Fibroblast of pulmonary artery (primary cell): ENCODE results near the gene KLC3.

Experiments used
- DNase-seq: peaks from one replicate; pipeline ENCODE4 v3.0.0-alpha.2; 2010; ENCODE audit warnings: low read depth
- H3K4me3 ChIP-seq: replicated peaks from 2 replicates; pipeline ENCODE4 v1.5.1; 2011; ENCODE audit warnings: low read depth, mild to moderate bottlenecking, control low read depth, low read length, moderate library complexity
- TF ChIP-seq, protein P1 (sequence below): IDR thresholded peaks from 2 replicates; pipeline ENCODE4 v1.5.1; 2011; ENCODE audit warnings: mild to moderate bottlenecking, control low read depth, low read length, inconsistent platforms; ENCODE audit errors: missing control alignments

The KLC3 gene

GRCh38 chr19:45298264-45298663, 42.3 kb upstream of the KLC3 start:
- TF ChIP-seq, protein P1, sequence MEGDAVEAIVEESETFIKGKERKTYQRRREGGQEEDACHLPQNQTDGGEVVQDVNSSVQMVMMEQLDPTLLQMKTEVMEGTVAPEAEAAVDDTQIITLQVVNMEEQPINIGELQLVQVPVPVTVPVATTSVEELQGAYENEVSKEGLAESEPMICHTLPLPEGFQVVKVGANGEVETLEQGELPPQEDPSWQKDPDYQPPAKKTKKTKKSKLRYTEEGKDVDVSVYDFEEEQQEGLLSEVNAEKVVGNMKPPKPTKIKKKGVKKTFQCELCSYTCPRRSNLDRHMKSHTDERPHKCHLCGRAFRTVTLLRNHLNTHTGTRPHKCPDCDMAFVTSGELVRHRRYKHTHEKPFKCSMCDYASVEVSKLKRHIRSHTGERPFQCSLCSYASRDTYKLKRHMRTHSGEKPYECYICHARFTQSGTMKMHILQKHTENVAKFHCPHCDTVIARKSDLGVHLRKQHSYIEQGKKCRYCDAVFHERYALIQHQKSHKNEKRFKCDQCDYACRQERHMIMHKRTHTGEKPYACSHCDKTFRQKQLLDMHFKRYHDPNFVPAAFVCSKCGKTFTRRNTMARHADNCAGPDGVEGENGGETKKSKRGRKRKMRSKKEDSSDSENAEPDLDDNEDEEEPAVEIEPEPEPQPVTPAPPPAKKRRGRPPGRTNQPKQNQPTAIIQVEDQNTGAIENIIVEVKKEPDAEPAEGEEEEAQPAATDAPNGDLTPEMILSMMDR, result no peak
- DNase-seq, result no peak
- no peak overlapping the region for H3K4me3 ChIP-seq

GRCh38 chr19:45299719-45300118, 40.8 kb upstream of the KLC3 start:
- DNase-seq, result no peak
- no peak overlapping the region for H3K4me3 ChIP-seq
- TF ChIP-seq, protein P1, result no peak

- TF ChIP-seq, protein P1, result no peak
- no peak overlapping the region for H3K4me3 ChIP-seq
- no peak for DNase-seq
Measured at GRCh38 chr19:45302416-45302815, 38.1 kb upstream of the KLC3 start.

DNA sequence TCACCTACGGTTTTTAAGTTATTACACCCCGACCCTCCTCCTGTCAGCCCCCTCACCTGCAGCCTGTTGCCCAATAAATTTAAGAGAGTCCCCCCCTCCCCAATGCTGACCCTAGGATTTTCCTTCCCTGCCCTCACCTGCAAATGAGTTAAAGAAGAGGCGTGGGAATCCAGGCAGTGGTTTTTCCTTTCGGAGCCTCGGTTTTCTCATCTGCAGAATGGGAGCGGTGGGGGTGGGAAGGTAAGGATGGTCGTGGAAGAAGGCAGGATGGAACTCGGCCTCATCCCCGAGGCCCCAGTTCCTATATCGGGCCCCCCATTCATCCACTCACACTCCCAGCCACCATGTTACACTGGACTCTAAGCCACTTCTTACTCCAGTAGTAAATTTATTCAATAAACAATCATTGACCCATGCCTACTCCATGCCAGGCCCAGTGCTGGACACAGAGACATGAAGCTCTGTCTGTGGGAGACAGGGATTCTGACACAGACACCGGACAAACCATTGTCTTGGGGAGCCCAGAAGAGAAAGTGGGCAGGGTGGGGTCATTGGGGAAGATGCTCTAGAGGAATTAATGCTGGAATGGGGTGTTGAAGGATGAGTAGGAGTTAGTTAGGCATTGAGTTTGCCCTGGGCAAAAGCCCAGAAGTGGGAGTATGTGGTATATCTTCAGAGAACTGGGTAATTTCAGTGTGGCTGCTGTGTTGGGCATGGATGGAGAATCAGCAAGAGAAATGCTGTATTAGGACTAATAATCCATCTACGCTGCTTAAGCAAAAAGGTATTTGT, 37.1 kb upstream of the KLC3 start:
- DNase-seq, result no peak
- H3K4me3 ChIP-seq, result no peak overlapping the region
- TF ChIP-seq, protein P1, result no peak

DNA sequence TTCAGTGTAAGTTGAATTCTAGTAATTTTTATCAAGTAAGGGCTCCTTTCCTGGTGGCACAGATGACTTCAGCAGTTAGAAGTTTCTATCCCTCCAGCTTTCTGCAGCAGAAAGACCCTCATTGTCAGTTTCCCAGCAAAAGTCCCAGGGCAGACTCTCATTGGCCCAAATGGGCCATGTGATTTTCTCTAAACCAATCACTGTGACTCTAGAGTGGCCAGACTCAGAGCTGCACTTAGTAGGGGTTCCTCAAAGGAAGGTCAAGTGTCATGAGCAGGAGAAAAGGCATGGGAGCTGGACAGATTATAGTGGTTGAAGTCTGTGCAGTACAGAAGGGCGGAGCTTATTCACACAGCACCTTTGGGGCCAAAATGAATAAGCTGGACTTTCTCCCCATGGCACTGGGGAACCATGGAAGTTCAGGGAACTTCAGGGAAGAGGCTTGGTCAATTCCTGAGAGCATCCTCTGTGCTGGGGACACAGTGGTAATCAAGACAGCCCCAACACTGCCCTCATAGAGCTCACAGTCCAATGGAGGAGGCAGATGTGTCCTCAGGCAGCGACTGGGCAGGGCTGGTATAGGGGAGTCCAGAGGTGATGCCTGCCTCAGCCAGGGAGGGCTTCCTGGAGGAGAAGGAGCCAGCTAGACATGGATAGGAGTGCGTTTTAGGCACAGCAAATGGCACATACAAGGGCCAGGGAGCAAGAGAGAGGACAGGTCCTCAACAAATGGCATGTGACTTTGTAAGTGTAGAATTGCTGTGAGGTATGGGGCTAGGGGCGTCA, 36.2 kb upstream of the KLC3 start:
- TF ChIP-seq, protein P1, result no peak
- DNase-seq, result no peak
- H3K4me3 ChIP-seq, result no peak overlapping the region

DNA sequence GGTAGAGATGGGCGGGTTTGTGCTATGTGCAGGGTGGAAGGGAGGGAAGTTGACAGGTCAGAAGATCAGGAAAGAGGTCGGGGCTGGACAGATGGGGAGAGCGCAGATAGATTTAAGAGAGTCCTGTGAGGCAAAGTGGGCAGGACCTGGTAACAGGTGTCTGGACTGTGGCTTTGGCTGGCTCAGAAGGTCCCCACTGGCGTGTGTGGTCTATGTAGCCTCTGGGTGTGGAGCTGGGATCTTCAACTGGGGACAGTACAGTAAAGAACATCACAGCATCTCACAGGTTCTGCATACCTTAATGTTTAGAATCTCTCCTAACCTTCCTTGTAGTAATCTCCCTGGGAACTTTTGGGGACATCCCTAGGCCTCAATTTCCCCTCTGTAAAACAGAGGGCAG, 35.5 kb upstream of the KLC3 start:
- TF ChIP-seq, protein P1, result no peak
- no peak overlapping the region for H3K4me3 ChIP-seq

More for the DNA sequence above, 35.5 kb upstream of the KLC3 start:
- no peak for DNase-seq
